H9 (cell line): ENCODE results near the gene BFSP2. TPM values are rescaled to one million over a fixed set of nuclear protein-coding genes. Genes with fewer than 3 reads are reported as not detected.

Source experiments
- DNase-seq: peaks from one replicate; pipeline ENCODE4 v3.0.0-alpha.2; 2017
- H2AFZ ChIP-seq: one replicate; pipeline ENCODE4 v1.6.1; 2013; ENCODE audit warnings: mild to moderate bottlenecking, low read length, control low read depth, moderate library complexity
- H2AK5ac ChIP-seq: 2 replicates; pipeline ENCODE4 v1.6.1; 2013; ENCODE audit warnings: low read length, control low read depth, mixed read lengths; ENCODE audit not compliant: insufficient read length
- H2BK120ac ChIP-seq: one replicate; pipeline ENCODE4 v1.6.1; 2013; ENCODE audit warnings: low read depth, mild to moderate bottlenecking, low read length, control low read depth, inconsistent platforms; ENCODE audit not compliant: poor library complexity, severe bottlenecking
- H2BK12ac ChIP-seq: 2 replicates; pipeline ENCODE4 v1.6.1; 2013; ENCODE audit warnings: low read length, control low read depth, mixed read lengths, low read depth; ENCODE audit not compliant: insufficient read length
- H2BK15ac ChIP-seq: 2 replicates; pipeline ENCODE4 v1.6.1; 2013; ENCODE audit warnings: low read depth, low read length, control low read depth
- H2BK20ac ChIP-seq: one replicate; pipeline ENCODE4 v1.6.1; 2013; ENCODE audit warnings: low read depth, mild to moderate bottlenecking, low read length, control low read depth, inconsistent platforms; ENCODE audit not compliant: poor library complexity, severe bottlenecking
- H2BK5ac ChIP-seq: 2 replicates; pipeline ENCODE4 v1.6.1; 2013; ENCODE audit warnings: low read length, control low read depth, mixed read lengths; ENCODE audit not compliant: insufficient read length
- H3K14ac ChIP-seq: 2 replicates; pipeline ENCODE4 v1.6.1; 2013; ENCODE audit warnings: low read length, control low read depth; ENCODE audit not compliant: insufficient read depth
- H3K18ac ChIP-seq: 2 replicates; pipeline ENCODE4 v1.6.1; 2013; ENCODE audit warnings: low read depth, mild to moderate bottlenecking, mixed read lengths, low read length, control low read depth; ENCODE audit not compliant: insufficient read length
- H3K23ac ChIP-seq: 2 replicates; pipeline ENCODE4 v1.6.1; 2013; ENCODE audit warnings: low read length, control low read depth, mixed read lengths, low read depth; ENCODE audit not compliant: insufficient read length
- H3K23me2 ChIP-seq: 2 replicates; pipeline ENCODE4 v1.6.1; 2013; ENCODE audit warnings: low read depth, mild to moderate bottlenecking, mixed read lengths, low read length, control low read depth; ENCODE audit not compliant: insufficient read length, poor library complexity, severe bottlenecking
- H3K27ac ChIP-seq: 2 replicates; pipeline ENCODE4 v1.5.1; 2013; ENCODE audit warnings: low read length, control low read depth, mixed read lengths, low read depth; ENCODE audit not compliant: insufficient read length
- H3K27me3 ChIP-seq: 2 replicates; pipeline ENCODE4 v1.6.1; 2013; ENCODE audit warnings: low read length, control low read depth, inconsistent platforms; ENCODE audit not compliant: insufficient read depth
- H3K4ac ChIP-seq: 2 replicates; pipeline ENCODE4 v1.6.1; 2013; ENCODE audit warnings: low read depth, mild to moderate bottlenecking, control low read depth, inconsistent platforms, low read length, moderate library complexity
- H3K4me1 ChIP-seq: 2 replicates; pipeline ENCODE4 v1.6.1; 2013; ENCODE audit warnings: low read length, control low read depth, inconsistent platforms; ENCODE audit not compliant: insufficient read depth
- H3K4me2 ChIP-seq: 2 replicates; pipeline ENCODE4 v1.6.1; 2013; ENCODE audit warnings: low read length, control low read depth, mixed read lengths; ENCODE audit not compliant: insufficient read length, insufficient read depth
- H3K56ac ChIP-seq: 2 replicates; pipeline ENCODE4 v1.6.1; 2013; ENCODE audit warnings: low read depth, mild to moderate bottlenecking, mixed read lengths, low read length, control low read depth; ENCODE audit not compliant: insufficient read length
- H3K79me1 ChIP-seq: 2 replicates; pipeline ENCODE4 v1.6.1; 2013; ENCODE audit warnings: low read depth, mild to moderate bottlenecking, moderate library complexity, low read length, control low read depth, inconsistent platforms; ENCODE audit not compliant: insufficient read depth, poor library complexity, severe bottlenecking
- H3K79me2 ChIP-seq: 2 replicates; pipeline ENCODE4 v1.6.1; 2013; ENCODE audit warnings: low read length, control low read depth, inconsistent platforms; ENCODE audit not compliant: insufficient read depth
- H3K9ac ChIP-seq: 2 replicates; pipeline ENCODE4 v1.6.1; 2013; ENCODE audit warnings: low read length, control low read depth, mixed read lengths; ENCODE audit not compliant: insufficient read length; ENCODE audit errors: extremely low read depth
- H3K9me3 ChIP-seq: one replicate; pipeline ENCODE4 v1.6.1; 2013; ENCODE audit warnings: low read depth, low read length, inconsistent platforms; ENCODE audit not compliant: control insufficient read depth
- H3T11ph ChIP-seq: one replicate; pipeline ENCODE4 v1.6.1; 2013; ENCODE audit warnings: mild to moderate bottlenecking, low read length, control low read depth, inconsistent platforms
- H4K20me1 ChIP-seq: one replicate; pipeline ENCODE4 v1.6.1; 2013; ENCODE audit not compliant: control insufficient read depth, insufficient read length, insufficient read depth
- H4K5ac ChIP-seq: 2 replicates; pipeline ENCODE4 v1.6.1; 2013; ENCODE audit warnings: low read depth, mild to moderate bottlenecking, mixed read lengths, low read length, control low read depth; ENCODE audit not compliant: insufficient read length
- H4K8ac ChIP-seq: replicated peaks from 2 replicates; pipeline ENCODE4 v1.6.1; 2013; ENCODE audit warnings: low read length, control low read depth, mixed read lengths, low read depth; ENCODE audit not compliant: insufficient read length
- H4K91ac ChIP-seq: 2 replicates; pipeline ENCODE4 v1.6.1; 2013; ENCODE audit warnings: low read depth, mild to moderate bottlenecking, moderate library complexity, mixed read lengths, low read length, control low read depth; ENCODE audit not compliant: insufficient read length
- H3K27ac Mint-ChIP-seq, 3 experiments: 2 replicates in 2 of 3; 3 replicates in 1 of 3; pipeline ENCODE4 v1.8.0; 2020 to 2021; ENCODE audit warnings: mixed read lengths in 3 of 3, mild to moderate bottlenecking in 1 of 3, moderate library complexity in 1 of 3
- H3K27me3 Mint-ChIP-seq: 2 replicates; pipeline ENCODE4 v1.8.0; 2021; ENCODE audit warnings: low read depth, mild to moderate bottlenecking, moderate library complexity, mixed read lengths
- H3K36me3 Mint-ChIP-seq, 3 experiments: 2 replicates in 2 of 3; 3 replicates in 1 of 3; pipeline ENCODE4 v1.8.0; 2020 to 2021; ENCODE audit warnings: low read depth in 3 of 3, mixed read lengths in 3 of 3; ENCODE audit not compliant: insufficient read depth in 1 of 3
- H3K4me1 Mint-ChIP-seq, 2 experiments: 2 replicates each; pipeline ENCODE4 v1.8.0; 2020; ENCODE audit warnings: mixed read lengths in 2 of 2
- H3K4me3 Mint-ChIP-seq, 2 experiments: 2 replicates in 1 of 2; 3 replicates in 1 of 2; pipeline ENCODE4 v1.8.0; 2020 to 2021; ENCODE audit warnings: mild to moderate bottlenecking in 2 of 2, mixed read lengths in 2 of 2, moderate library complexity in 1 of 2
- H3K9me3 Mint-ChIP-seq, 2 experiments: 2 replicates in 1 of 2; 3 replicates in 1 of 2; pipeline ENCODE4 v1.8.0; 2020; ENCODE audit warnings: mild to moderate bottlenecking in 2 of 2, mixed read lengths in 2 of 2, moderate library complexity in 1 of 2
- CTCF ChIP-seq: fragments of 200-600 bp; sonication (generic); conservative IDR thresholded peaks from 3 replicates; pipeline ENCODE4 v1.8.0; 2021; ENCODE audit warnings: antibody characterized with exemption, mild to moderate bottlenecking
- WGBS: extraction: QIAGEN DNeasy Blood & Tissue Kit; methylation state at CpG from one replicate; pipeline ENCODE4 v1.1.7; 2013; ENCODE audit warnings: missing lambda C conversion rate, low lambda C conversion rate, mixed read lengths; ENCODE audit not compliant: insufficient read length; ENCODE audit errors: extremely low coverage; 5-methylcytosine and 5-hydroxymethylcytosine counted together
- total RNA-seq: library from RNA; stranded (reverse); gene quantifications from 2 replicates; pipeline ENCODE4 v1.2.1, GENCODE V29; 2021

BFSP2 gene
- total RNA-seq, 1 experiment from 2014 or later: not detected

- Mint-ChIP-seq H3K9me3 (no peaks in the 10 kb centered on the region), H3K27ac (no peak overlapping the region), H3K4me3 (no peak overlapping the region), H3K36me3 (peaks cover 2 to 5% (median 5%) of the 10 kb centered on the region in 3 experiments; a peak in 3 of 7 replicates), H3K4me1 (no peaks in the 10 kb centered on the region), H3K27me3 (0 out of 2 replicates have a peak, but pooled peaks cover 2% of the 10 kb centered on the region)
- Histone ChIP-seq H3K18ac (no peak overlapping the region), H2BK15ac (no peak overlapping the region), H2BK5ac (no peak overlapping the region), H3K79me2 (no peaks in the 10 kb centered on the region), H4K5ac (no peak overlapping the region), H3K4me2 (no peak overlapping the region), H3K23me2 (no peaks in the 10 kb centered on the region), H3K27me3 (no peaks in the 10 kb centered on the region), H4K20me1 (no peaks in the 10 kb centered on the region), H3K79me1 (no peaks in the 10 kb centered on the region), H3K56ac (no peak overlapping the region), H2BK20ac (no peak overlapping the region), H2BK12ac (no peak overlapping the region), H3K9ac (no peak overlapping the region), H3T11ph (no peak overlapping the region), H4K91ac (no peak overlapping the region), H4K8ac (no peak overlapping the region), H2AFZ (no peak overlapping the region), H3K14ac (no peak overlapping the region), H3K9me3 (no peaks in the 10 kb centered on the region), H2BK120ac (no peak overlapping the region), H3K4me1 (no peaks in the 10 kb centered on the region), H2AK5ac (no peak overlapping the region), H3K4ac (no peak overlapping the region), H3K23ac (no peak overlapping the region), H3K27ac (no peak overlapping the region)
- no peak for DNase-seq
- no CpG with 5 or more reads among the region's 10 CpGs for WGBS
- no peak for TF ChIP-seq CTCF
These were observed 3.0 kb upstream of the BFSP2 start for GRCh38 chr3:133396906-133397305.
